GM19043 (cell line): ENCODE results near the gene POMZP3.
"Not testable (repeated sequence)": the region's sequence is repeated elsewhere in the genome, so short reads cannot be mapped to it uniquely, and the experiment has no call there.

Experiments
- ATAC-seq: cut with Tn5 transposase; IDR thresholded peaks from one replicate; pipeline ENCODE4 v1.9.1; 2021; ENCODE audit warnings: low read depth; ENCODE audit not compliant: unreplicated experiment

The POMZP3 gene

DNA sequence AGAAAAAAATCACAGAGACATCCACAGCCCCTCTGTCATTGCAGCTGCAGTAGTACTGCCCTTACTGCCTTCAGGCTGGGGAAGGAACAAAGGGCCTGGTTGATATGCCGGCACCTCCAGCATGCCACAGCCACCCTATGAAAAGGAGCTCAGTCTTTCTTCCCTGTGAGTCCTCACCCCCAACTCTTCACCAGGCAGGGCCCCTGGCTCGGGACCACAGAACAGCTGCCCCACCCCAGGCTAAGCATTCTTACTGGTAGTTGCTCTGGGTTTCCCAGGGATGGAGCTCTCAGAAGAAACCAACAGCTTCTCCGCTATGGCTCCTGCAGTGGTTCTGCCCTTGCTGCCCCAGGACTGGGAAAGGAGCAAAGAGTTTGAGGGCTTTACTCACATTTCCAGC, 36.0 kb downstream of the POMZP3 start:
- ATAC-seq, result not testable (repeated sequence)

DNA sequence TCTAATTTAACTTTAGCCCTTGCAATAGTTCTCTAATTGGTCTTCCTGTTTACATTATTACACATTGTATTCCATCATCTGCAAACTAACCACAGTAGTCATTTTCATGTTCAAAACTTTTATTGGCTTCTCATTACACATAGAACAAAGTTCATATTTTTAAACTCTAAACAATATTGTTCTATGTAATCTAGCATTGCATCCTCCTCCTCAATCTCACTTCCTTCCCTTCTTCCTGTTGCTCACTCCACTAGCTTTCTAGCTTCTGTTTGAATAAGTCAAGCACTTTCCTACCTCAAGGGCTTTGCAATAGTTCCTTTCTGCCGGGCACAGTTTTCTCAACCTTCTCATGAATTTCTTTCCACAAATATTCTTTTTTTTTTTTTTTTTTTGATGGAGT, 38.5 kb downstream of the POMZP3 start:
- not testable (repeated sequence) for ATAC-seq

DNA sequence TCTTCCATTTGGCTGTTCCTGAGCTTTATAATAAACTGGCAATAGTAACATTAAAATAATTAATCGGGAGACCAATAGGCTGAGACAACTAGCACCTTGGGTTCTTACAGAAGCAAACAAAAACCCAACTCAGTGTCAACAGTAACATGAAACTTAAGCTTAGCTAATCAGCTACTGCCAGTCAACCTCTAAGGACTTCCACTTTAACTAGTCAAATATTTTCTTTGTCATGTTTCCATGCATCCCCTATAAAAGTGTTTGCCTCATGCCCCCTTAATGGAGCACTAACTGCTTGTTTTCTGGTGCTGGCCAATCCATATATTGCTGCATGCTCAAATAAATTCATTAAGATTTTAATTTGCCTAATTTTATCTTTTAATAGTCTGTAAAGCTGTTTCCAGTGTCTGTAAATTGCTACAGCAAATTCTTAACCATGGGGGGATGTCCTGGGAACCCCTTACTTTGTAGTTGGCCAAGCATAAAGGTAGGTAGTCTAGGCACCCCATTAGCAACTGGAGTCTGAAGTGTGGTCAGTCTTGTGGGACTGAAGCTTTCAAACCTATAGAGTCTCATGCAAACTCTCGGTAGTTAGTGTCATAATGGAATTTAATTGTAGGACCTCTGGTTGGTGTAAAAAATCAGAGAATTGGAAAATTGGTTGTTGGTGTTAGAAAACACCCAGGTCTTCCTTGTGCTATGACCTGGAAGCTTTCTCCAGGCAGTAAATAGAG, 40.3 kb downstream of the POMZP3 start:
- ATAC-seq, result not testable (repeated sequence)

DNA sequence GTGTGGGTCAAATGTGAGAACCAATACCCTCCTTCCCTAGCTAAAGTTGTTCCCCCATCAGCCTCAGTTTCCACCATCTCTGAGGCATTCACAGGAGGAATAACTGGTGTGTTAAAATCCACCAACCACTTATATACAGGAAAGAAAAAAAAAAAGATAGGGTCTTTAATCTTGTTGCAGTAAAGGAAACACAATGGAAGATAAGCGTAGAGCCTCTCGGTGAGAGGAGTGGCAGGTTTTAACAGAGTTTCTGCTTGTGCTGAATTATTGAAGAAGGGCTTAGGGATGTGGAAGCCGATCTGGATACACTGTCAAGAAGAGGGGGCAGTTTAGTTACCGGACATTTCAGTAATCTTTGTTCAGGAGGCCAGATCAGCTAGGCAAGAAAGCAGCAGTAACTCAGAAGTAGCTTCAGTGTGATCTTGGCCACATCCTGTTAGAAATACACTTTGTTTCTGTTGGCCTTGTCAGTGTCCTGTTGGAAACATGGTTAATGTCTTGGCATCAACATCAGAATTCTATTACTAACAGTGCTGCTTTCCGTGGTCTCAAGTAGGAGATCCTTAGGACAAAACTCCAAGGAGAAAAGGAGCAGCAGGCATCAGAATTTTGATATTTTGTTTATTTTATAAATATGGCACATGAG, 43.3 kb downstream of the POMZP3 start:
- not testable (repeated sequence) for ATAC-seq

DNA sequence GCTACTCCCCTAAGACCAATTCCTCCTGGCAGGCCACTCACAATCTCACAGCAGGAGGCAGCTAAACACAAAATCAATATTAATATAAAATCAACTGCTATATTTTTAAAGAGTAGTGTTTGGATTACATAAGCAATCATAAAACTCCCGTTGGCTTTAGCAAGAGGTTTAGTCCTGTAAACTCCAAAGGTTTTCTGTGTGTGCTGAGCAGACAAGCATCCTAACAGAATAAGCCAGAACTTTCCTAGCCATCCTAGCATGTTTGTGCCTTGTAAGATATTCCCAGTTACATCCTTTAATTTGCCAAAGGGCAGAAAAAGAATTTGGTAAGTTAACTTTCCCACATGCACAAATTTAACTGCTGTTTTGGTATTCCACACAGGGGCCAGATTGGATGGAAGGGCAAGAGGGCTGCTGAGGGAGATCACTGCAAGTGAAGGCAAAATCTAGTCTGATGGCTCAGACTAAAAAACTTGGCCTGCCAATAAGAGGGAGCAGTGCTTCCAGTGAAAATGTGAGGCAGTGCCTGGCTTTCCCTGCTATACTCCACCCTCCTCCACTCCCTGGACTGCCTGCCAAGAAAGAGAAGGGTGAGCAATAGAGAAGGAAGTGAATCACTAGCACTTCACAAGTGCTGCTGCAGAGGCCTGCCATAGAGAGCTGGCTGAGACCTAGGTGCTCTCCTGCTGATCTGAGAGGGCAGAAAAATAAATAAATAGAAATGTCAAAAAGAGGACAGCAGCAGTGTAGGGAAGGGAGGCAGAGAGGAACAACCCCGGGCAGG, 44.0 kb downstream of the POMZP3 start:
- not testable (repeated sequence) for ATAC-seq

DNA sequence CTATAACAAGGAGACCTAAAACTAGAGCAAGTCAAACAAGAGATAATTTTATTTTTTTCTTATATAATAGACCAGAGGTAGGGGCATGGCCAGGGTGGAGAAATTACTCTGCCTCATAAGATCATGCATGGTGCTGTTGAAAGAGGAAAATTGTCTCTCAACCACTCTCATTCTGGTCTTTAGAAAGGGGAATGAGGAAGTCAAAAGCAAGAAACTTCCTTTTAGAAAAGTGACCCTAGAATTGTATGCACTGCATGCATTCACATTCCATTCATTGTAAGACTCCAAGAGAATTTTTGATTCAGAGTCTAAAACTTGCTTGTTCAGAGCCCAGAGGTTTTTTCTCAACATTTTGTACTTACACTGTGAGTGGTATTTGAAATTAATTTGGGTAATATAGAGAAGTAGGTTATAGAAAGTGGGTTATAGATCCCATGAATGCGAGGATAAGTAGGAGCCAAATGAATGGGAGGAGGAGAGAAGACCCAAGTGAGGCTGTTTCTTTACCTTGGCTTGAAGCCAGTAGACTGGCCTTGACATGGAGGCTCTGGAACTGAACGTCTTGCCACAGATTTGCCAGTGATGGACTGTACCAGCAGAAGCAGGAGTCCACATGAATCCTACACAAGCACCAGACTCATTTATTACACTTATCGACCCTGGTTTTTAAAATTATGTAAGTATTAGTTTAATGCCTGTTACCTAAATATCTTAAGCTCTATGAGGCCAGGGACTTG, 51.0 kb downstream of the POMZP3 start:
- not testable (repeated sequence) for ATAC-seq

DNA sequence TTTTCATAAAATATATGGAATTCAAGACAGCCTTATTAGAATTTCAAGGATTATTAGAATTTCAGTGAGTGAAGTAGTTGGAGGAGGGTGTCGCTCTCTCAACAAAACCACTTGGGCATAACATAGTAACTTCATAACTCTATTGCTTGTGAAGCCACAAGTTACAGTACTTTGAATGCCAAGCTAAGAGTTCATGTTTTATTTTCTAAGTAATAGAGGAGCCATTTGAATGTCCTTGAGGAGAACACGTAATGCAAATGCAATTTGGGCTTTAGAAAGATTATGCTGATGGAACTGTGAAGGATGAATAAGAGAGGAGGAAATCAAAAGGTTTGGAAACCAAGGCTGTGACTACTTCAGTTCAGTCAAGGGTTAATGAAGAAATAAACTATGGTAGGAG, 51.6 kb downstream of the POMZP3 start:
- not testable (repeated sequence) for ATAC-seq

DNA sequence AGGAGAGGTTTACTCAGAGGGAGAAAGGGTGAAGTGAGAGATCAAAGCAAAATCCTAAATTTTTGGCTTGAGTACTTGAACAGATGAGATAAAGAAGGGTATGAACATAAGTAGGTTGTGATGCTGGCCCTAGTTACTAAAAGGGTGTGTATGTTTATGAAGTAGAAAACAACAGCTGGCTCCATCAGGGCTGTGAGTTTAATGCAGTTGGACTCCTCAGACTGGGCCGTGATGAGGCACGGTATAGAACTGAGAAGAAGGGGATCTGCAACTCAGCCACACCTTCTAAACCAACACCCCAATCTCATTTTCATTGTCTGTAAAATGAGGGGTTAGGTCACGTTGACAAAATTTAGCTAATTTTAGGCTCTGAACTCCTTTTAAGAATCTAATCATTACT, 54.8 kb downstream of the POMZP3 start:
- not testable (repeated sequence) for ATAC-seq

DNA sequence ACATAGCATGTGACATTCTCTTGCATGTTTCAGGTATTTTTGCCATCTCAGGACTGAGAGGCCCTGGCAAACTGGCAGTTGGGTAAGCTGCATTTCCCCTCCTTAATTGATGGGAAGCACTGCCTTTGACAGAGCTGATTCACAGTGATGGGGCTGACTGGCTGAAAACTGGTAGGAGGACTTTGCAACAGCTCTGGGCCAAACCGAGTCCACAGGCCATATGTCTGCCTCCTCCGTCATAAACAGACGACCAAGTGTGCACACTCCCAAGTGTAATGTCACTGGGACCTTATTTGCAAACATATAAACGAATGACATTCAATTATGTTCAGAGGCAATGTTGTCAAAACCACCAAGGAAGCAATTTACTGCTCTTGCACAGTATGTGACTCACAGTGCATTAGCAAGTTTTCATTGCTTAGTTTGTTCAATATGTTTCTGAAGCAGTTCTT, 56.7 kb downstream of the POMZP3 start:
- not testable (repeated sequence) for ATAC-seq

DNA sequence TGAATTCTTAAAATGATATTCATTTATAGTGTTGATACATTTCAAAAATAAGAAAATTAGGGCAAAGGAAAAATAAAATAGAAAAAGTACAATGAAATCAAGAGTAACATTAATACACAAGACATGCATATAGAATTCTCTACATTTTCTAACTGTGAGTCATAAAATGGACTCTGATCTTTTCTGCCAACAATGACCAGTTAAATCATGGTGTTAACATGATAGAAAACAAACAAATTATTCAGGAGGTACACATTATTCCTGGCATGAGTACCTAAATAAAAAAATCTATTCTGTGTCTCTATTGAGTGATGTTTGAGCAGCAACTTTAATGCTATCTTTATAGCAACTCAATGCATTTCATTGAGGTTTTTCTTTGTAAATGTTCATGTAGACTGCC, 58.3 kb downstream of the POMZP3 start:
- ATAC-seq, result not testable (repeated sequence)

DNA sequence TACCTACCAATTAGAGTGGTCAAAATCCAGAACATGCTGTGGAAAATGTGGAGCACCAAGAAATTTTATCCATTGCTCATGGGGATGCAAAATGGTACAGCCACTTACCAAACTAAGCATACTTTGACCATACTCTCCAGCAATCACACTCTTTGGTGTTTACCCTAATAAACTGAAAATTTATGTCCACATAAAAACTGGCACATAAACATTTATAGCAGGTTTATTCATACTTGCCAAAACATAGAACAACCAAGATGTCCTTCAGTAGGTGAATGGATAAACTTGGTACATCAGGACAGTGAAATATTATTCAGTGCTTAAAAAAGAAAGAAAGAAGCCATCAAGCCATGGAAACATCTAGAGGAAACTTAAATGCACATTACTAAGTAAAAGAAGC, 59.3 kb downstream of the POMZP3 start:
- ATAC-seq, result not testable (repeated sequence)

DNA sequence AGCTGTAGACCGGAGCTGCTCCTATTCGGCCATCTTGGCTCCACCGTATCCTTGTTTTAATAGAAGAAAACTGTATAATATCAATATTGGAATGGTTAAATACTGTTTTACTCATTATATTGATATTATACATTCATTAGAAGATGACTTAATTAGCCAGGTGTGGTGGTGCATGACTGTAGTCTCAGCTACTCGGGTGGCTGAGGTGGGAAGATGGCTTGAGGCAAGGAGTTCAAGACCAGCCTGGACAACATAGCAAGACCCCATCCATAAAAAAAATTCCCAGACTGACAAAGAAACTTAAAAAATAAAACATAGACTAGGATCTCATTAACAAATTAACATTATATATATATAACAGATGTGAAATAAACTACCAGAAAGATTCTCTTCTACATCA, 59.8 kb downstream of the POMZP3 start:
- ATAC-seq, result not testable (repeated sequence)

DNA sequence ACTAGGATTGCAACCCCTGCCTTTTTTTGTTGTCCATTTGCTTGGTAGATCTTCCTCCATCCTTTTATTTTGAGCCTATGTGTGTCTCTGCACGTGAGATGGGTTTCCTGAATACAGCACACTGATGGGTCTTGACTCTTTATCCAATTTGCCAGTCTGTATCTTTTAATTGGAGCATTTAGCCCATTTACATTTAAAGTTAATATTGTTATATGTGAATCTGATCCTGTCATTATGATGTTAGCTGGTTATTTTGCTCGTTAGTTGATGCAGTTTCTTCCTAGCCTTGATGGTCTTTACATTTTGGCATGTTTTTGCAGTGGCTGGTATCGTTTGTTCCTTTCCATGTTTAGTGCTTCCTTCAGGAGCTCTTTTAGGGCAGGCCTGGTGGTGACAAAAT, 62.1 kb downstream of the POMZP3 start:
- ATAC-seq, result not testable (repeated sequence)

DNA sequence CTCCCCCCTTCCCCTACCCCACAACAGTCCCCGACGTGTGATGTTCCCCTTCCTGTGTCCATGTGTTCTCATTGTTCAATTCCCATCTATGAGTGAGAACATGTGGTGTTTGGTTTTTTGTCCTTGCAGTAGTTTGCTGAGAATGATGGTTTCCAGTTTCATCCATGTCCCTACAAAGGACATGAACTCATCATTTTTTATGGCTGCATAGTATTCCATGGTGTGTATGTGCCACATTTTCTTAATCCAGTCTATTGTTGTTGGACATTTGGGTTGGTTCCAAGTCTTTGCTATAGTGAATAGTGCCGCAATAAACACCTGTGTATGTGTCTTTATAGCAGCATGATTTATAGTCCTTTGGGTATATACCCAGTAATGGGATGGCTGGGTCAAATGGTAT, 65.7 kb downstream of the POMZP3 start:
- not testable (repeated sequence) for ATAC-seq

DNA sequence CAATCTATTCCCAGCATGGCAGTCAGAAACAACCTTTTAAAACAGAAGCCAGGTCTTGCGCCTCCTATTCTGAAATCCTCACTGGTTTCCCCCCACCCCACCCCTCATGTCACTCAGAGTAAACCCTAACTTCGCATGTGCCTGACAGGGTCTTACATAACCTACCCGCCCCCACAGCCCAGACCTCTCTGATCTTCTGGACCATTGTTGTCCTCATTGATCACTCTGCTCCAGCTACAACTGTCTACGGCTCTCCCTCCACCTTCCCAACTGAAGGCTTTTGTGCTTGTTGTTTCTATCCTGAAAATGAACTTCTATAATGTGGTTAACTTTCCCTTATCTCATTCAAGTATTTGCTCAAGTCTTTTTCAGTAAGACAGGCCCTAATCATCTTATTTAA, 66.9 kb downstream of the POMZP3 start:
- not testable (repeated sequence) for ATAC-seq
